ENCODE data around the gene MPHOSPH10.
"Not testable (repeated sequence)": the region's sequence is repeated elsewhere in the genome, so short reads cannot be mapped to it uniquely, and the experiment has no call there.

Gene MPHOSPH10

GRCh38 chr2:71174207-71174606 lies 43.8 kb downstream of the MPHOSPH10 start:
- DNase-seq: no peak

- not testable (repeated sequence) for DNase-seq
These were observed 48.4 kb downstream of the MPHOSPH10 start for GRCh38 chr2:71178836-71179235.

- no peak for DNase-seq
These were observed 50.9 kb downstream of the MPHOSPH10 start for GRCh38 chr2:71181316-71181715.

- DNase-seq: not testable (repeated sequence)
These were observed 53.1 kb downstream of the MPHOSPH10 start for GRCh38 chr2:71183306-71184115.

- DNase-seq: no peak
These were observed 56.5 kb downstream of the MPHOSPH10 start for GRCh38 chr2:71186973-71187372.

- no peak for DNase-seq
These were observed 57.2 kb downstream of the MPHOSPH10 start for GRCh38 chr2:71187589-71187988.

- DNase-seq: no peak
These were observed 60.5 kb downstream of the MPHOSPH10 start for GRCh38 chr2:71190656-71191569.

GRCh38 chr2:71191570-71191943 lies 61.1 kb downstream of the MPHOSPH10 start:
- no peak for DNase-seq
